Astrocyte of the spinal cord (primary cell): ENCODE data around the gene ACVRL1.

Experiments
- DNase-seq: peaks from one replicate; pipeline ENCODE4 v3.0.0; 2011; ENCODE audit warnings: low read depth, low spot score
- H3K4me3 ChIP-seq: 2 replicates; pipeline ENCODE4 v1.5.1; 2011; ENCODE audit warnings: low read depth, mild to moderate bottlenecking, low read length, moderate library complexity
- CTCF ChIP-seq: IDR thresholded peaks from 2 replicates; pipeline ENCODE4 v1.5.1; 2012; ENCODE audit warnings: low read depth, mild to moderate bottlenecking, low read length, inconsistent platforms
- in situ Hi-C: cut with HindIII; loops from 2 replicates; pipeline ENCODE4 v1.10.0; 2017; ENCODE audit warnings: low sequenced_read_pairs

ACVRL1 gene

GRCh38 chr12:51910168-51910567, 2.9 kb downstream of the ACVRL1 start:
- DNase-seq, result no peak
- no peak for TF ChIP-seq CTCF
- no peak overlapping the region for H3K4me3 ChIP-seq
- in situ Hi-C loops, result no loop called here

GRCh38 chr12:51910691-51911090, 3.4 kb downstream of the ACVRL1 start:
- H3K4me3 ChIP-seq, result no peak overlapping the region
- in situ Hi-C loops, result no loop called here
- no peak for TF ChIP-seq CTCF
- DNase-seq, result no peak

- no peak for DNase-seq
- H3K4me3 ChIP-seq, result no peak overlapping the region
- TF ChIP-seq CTCF, result no peak
- in situ Hi-C loops, result no loop called here
Measured at GRCh38 chr12:51911307-51911706, 4.0 kb downstream of the ACVRL1 start.

- no peak overlapping the region for H3K4me3 ChIP-seq
- no peak for TF ChIP-seq CTCF
- in situ Hi-C loops, result no loop called here
- DNase-seq, result no peak
Measured at GRCh38 chr12:51911788-51912711, 4.7 kb downstream of the ACVRL1 start.

- in situ Hi-C loops, result no loop called here
- H3K4me3 ChIP-seq, result no peak overlapping the region
- peak; percentile 4 for TF ChIP-seq CTCF
- DNase-seq, result no peak
Measured at GRCh38 chr12:51913071-51914033, 6.0 kb downstream of the ACVRL1 start.
